OCI-M2 (cell line): ENCODE measurements around the gene GPR146.
"Not testable (repeated sequence)": the region's sequence is repeated elsewhere in the genome, so short reads cannot be mapped to it uniquely, and the experiment has no call there.

ENCODE experiments used
- DNase-seq: peaks from one replicate; lab custom pipeline; 2025; ENCODE audit not compliant: unreplicated experiment; lab: John Stamatoyannopoulos, UW

Gene GPR146

GRCh38 chr7:1024876-1025742 lies 19.2 kb upstream of the GPR146 start:
- DNase-seq, result no peak

GRCh38 chr7:1025743-1026581 lies 18.4 kb upstream of the GPR146 start:
- no peak for DNase-seq

- no peak for DNase-seq
Measured at GRCh38 chr7:1026721-1027161, 17.6 kb upstream of the GPR146 start.

DNA sequence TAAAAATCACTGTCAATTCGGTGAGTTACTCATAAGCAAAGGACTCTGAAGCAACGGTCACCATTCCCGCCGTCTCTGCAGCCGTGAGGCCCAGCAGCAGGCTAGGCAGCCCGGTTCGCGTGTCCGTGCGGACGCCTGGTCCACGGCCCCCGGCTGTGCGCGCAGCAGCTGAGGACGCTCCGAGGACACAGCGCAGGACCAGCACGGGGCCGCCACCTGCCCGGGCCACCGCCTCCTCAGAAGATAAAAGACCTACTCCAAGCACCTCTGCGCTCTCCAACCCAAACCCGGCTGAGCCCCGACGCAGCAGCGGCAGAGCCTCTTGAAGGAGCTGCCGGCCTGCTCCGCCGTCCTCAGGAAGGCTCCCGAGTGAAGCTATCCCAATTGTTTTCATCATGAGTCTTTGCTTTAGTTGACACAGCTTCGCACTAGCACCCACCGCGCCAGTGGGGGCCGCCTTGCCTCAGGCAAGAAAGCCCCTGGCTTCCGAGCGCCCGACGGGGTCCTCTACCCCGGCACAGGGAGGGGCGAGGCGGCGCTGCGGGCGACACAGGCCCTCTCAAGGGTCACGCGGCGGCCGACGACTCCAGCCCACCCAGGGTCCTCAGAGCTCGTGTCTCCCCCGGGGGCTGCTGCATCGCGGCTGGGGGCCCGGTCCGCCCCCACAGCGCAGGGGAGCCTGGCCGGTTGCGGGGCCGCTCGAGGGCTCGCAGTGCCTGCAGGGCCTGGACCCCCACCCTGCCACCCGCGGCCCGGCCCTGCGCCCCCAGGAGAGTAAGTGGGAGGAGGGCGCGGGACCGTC lies 16.9 kb upstream of the GPR146 start:
- no peak for DNase-seq

- DNase-seq, result no peak
Measured at GRCh38 chr7:1028044-1028770, 16.1 kb upstream of the GPR146 start.

GRCh38 chr7:1028775-1029636 lies 15.3 kb upstream of the GPR146 start:
- no peak for DNase-seq

DNA sequence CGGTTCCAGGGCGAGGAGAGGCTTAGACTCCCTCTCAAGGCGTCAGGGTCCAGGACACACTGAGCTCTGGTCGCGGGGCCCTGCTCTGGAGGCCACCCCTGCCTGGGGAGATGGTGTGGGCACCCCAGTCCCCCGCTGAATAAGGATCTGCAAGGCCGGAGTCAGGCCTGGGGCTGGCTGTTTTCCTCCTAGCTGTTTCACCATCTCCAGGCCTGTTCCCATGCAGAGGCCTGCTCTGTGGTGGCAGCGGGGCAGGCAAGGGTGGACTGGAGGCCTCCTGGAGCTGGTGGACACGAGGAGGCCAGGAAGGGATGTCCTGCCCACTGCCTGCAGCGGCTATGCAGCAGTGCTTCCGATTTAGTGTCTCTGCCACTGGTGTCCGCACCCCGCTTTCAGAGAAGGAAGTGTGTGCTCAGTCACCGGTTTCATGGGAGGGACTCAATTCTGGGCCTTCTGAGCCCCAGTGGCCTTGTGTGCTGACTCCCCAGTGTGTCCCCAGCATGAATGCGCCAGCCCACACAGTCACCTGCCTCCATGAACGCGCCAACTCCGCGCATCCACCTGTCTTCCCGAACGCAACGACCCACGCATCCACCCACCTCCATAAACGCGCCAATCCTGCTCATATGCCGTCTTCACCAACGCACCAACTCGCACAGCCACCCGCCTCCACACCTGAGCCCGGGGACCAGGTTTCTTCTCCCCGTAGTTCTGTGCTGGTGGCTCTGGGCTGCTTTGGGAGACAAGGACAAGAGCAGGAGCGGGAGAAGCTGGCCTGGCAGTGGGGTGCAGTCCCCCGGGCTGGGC lies 14.5 kb upstream of the GPR146 start:
- no peak for DNase-seq

- no peak for DNase-seq
Measured at GRCh38 chr7:1030444-1031070, 13.8 kb upstream of the GPR146 start.

DNA sequence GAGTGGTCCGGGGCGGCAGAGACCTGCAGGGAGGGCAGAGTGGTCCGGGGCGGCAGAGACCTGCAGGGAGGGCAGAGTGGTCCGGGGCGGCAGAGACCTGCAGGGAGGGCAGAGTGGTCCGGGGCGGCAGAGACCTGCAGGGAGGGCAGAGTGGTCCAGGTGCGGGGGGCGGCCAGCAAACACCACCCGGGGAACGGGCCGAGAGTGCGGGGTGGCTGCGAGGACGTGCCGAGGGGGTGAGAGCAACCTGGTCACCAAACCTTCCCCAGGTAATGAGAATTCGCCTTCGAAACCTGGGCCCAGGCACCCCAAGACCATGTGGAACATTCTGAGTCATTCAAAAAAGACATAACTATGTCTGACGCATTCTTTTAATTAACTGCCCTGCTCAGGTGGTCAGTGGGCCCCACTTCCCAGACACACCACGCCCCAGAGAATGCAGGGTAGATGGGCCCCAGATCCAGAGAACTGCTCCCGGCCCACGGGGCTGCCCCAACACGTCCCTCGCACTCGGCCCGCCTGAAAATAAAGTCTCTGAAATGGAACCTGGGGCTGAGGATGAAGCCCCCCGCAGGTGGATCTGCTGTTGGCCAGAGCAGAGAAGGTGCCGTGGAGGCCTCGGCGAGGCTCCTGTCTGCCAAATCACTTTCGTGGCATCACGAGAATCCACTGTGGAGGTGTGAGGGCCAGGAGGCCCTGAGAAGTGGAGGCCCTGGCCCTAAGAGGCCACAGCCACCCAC lies 12.5 kb upstream of the GPR146 start:
- no peak for DNase-seq

DNA sequence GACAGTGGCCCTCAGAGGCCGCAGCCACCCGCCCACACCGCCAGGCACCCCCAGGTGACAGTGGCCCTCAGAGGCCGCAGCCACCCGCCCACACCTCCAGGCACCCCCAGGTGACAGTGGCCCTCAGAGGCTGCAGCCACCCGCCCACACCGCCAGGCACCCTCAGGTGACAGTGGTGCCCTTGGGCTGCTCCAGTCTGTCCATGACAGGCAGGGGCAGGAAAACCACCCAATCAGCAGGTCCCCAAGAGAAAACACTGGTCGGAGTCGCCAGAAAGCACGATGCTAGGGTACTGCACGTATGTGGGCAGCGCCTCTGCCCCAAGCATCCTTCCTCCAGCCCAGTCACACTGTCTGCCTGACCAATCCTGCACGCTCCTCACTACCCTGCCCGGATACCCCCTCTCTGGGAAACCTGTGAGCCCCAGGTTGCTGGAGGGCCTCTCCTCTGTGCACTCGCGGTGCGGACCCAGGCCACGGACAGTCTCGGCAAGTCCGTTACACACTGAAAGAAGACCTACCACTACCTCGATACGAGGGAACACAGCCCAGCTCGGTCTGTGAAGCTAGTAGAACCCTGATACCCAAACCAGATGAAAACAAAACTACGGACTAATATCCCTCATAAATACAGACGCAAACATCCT lies 11.7 kb upstream of the GPR146 start:
- DNase-seq, result no peak

GRCh38 chr7:1033546-1034145 lies 10.7 kb upstream of the GPR146 start:
- no peak for DNase-seq

DNA sequence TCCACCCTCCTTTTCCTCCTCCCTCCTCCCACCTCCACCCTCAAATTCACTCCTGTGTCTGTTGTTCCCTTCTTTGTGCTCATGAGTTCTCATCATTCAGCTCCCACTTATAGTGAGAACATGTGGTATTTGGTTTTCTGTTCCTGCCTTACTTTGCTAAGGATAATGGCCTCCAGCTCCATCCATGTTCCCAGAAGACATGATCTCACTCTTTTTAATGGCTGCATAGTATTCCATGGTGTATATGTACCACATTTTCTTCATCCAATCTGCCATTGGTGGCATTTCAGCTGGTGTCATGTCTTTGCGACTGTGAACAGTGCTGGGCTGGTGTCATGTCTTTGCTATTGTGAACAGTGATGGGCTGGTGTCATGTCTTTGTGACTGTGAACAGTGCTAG lies 9.6 kb upstream of the GPR146 start:
- DNase-seq, result not testable (repeated sequence)

DNA sequence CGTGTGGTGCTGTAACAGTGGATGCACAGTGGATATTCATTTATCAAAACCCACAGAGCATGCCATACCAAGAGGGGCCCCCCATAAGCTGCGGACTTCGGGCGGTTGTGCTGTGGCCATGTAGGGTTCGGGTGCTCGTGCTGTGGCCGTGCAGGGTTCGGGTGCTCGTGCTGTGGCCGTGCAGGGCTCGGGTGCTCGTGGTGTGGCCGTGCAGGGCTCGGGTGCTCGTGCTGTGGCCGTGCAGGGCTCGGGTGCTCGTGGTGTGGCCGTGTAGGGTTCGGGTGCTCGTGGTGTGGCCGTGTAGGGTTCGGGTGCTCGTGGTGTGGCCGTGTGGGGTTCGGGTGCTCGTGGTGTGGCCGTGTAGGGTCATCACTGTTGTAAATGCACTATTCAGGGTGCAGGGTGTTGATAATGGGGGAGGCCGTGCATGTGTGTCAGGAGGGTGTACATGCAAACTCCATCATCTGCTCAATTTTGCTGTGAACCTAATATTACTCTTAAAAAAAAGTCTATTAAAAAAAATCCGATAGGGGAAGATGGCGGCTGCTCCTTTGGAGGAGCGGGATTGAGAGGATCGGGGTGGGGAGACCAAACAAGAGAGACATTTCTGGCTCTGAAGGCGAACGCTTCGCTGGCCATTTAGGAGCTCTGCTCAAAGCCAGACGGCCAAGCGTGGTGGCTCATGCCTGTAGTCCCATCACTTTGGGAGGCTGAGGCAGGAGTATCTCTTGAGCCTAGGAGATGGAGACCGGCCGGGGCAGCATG lies 8.0 kb upstream of the GPR146 start:
- DNase-seq, result not testable (repeated sequence)

DNA sequence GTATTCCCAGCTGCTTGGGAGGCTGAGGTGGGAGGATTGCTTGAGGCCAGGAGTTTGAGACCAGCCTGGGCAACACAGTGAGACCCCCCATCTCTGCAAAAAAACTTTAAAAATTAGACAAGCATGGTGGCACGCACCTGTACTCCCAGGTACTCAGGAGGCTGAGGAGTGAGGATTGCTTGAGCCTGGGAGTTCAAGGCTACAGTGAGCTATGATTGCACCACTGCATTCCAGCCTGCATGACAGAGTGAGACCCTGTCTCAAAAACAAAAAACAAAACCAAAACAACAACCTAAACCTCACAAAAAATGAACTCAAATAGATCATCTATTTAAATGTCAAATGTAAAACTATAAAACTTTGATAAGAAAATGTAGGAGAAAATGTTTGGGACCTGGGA lies 4.1 kb upstream of the GPR146 start:
- not testable (repeated sequence) for DNase-seq

- no peak for DNase-seq
Measured at GRCh38 chr7:1040790-1041189, 3.6 kb upstream of the GPR146 start.
